HG02678 (cell line): ENCODE data around the gene VPS45.
A peak's percentile ranks its signal among the peaks of the same experiment; 100 is the strongest.
"Not testable (repeated sequence)": the region's sequence is repeated elsewhere in the genome, so short reads cannot be mapped to it uniquely, and the experiment has no call there.

Source experiments
- ATAC-seq: cut with Tn5 transposase; IDR thresholded peaks from one replicate; pipeline ENCODE4 v1.9.1; 2021; ENCODE audit warnings: mild to moderate bottlenecking, moderate library complexity; ENCODE audit not compliant: unreplicated experiment

The VPS45 gene

DNA sequence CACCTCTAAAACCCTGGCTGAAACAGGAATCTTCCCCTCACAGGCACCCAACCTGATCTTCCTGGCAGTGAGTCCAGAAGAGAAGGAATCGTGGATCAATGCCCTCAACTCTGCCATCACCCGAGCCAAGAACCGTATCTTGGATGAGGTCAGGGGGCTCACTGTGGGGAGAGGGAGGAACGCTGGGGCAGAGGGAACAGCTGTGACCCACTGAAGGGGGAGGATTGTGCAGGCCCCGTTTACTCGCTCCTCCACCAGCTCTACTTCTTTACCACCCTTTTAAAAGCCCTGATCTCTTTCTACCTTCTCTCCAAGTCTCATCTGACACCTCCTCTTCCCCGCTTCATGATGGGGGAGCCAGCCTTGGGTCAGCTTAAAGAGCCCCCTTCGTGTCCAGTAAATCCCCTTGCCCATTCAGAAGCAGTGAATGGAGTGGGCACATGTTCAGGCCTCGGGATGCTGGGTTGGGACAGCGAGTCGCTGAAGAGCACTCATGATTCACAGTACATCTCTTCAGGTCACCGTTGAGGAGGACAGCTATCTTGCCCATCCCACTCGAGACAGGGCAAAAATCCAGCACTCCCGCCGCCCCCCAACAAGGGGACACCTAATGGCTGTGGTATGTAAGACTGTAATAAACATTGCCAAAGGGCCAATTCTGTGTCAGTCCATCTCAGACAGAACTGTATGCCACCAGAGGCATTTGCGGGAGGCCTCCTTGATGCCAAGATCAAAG lies 89.5 kb downstream of the VPS45 start:
- no peak for ATAC-seq

DNA sequence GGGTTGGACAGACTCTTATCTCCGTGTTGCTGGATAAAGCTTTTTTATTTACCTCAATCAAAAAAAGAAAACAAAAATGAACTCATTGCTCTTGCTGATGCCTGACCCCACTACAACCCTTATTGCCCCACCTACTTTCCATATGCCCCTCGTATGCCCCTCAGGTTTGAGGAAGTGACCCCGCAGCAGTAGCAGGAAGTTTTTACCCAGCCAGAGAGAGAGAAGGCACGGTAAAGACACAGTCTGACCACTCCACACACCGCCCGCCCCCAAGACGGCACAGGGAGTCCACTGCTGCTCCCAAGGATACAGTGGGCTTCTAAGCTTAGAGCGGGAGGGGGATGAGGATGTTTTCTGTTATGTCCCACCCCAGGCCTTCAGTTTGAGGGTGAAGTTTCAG lies 92.0 kb downstream of the VPS45 start:
- ATAC-seq, result no peak

DNA sequence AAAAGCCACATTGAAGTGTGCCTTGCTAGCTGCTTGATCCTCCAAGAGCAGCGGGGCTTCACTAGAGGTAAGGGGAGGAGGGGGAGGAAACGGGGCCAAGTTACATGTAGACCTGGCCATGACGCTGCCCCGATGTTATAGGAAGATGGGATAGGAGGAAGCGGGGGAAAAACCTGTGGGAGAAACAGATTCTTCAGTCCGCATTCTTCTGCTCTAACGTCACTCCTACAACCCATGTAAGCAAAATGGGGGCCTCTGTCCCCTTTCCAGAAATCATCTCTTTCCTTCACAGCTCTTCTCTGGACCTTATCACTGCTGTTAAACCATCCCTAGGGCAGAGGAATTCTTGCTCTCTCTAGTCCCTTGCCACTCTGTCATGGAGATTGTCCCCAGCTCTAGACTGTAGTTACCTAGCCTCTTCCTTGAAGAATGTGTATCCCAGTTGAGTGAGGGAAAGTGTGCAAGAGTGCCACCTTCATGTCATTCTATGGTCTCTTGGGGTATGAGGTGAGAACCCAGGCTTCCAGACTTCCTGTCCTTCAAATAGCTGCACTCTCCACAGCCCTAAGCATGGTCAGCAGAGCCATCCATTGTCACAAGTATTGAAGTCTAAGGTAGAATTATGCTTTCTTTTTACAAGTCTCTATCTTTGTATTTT lies 93.5 kb downstream of the VPS45 start:
- ATAC-seq, result no peak

DNA sequence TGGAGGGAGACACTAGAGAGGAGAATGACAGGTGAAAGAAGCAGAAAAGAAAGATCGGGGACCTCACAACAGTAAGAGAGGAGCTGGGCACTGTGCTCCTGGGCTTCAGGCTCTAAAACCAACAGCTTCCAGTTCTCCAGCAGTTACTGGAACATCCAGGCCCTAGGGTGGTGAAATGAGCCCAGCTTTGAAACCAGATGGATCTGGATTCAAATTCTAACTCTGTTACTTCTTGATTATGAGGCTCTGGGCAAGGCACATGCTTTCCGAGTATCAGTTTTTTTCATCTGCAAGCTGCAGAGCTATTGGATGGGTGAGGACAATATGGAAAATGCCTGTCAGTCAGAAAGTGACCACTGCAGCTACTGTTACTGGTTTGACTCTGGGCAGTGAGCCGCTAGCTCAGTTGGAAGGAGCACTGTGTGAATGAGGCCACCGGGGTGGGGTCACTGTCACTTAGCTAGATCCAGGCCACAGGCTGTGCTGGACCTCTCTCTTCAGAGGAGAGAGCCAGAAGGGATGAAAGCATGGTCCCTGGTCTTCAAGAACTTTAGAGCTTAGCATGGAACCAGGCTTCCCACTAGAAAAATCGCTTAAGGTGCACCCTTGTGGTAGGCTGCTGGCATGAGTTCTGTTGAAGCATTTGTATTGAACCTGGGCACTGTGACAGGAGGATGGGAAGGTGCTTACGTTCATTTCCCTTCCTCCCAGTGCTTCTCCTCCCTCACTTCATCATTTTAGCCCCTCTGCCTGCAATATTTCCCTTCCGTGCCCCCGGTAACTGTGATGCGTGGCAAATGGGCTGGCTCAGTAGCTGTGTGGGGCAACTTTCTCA lies 94.4 kb downstream of the VPS45 start:
- ATAC-seq, result no peak

DNA sequence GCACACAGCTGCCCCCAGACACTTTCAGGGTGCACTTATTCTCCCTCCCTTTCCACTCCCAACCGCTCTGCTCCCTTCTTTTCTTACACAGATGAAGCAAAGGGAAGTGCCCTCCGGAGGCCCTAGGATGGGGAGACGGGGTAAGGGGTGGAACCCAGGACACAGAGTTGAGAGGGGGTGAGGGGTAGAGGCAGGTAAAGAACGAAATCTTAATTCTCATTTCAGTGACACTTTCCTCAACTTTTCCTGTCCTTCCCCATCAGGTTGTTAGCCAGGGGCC lies 94.9 kb downstream of the VPS45 start:
- no peak for ATAC-seq

DNA sequence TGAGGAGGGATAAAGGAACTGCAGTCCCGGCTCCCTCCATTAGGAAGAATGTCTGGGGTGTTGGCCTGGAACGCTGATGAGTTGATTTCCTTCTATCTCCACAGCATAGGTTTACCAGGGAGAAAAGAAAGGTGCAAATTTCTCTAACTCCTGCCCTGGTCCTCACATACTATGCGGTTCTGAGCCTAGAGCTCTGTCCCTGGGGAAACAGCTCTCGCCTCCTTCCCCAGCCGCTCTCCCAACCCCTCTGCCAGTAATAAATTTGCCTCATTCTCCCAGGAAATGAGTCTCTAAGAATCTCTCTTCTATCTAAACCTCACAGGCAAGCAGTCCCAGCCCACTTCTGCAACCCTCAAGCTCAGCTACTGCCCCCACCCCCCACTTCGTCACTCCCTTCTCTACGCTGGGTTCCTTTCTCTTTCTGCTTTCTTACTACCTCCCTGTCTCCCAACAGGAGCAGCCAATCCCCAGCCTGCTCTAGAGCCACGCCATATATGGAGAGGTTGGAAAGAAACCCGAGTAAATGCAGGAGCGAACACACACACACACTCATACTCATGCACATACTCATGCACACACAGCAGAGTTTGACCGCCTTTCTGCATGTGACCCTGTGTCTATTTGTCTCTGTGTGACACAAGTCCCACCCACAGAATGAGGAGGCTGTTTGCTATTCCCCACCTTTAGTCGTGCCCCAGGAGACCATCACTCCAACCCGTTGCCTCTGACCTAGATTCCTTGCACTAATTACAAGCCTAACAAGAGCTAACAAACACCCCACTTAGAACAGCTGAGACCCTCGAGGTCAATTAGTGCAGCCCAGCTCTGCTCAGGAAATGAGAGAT lies 95.5 kb downstream of the VPS45 start:
- peak; percentile 36 for ATAC-seq

DNA sequence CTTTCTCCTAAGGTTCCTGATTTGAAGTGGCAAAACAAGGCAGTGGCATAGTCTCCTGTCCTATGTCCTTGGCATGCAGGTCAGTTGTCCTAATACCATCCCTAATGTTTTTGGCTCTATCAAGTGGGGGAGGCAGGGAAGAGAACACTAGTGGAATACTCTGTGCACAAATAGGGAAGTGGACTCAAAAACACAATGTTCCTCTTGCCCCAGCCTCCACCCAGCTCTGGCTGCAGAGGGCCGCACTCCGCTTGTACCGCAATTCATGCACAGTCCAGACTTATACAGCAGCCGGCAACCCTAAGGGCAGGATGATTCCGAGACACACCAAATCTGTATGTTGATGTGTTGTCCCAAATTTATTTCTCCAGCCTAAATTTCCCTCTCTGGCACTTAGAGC lies 96.6 kb downstream of the VPS45 start:
- ATAC-seq, result no peak

DNA sequence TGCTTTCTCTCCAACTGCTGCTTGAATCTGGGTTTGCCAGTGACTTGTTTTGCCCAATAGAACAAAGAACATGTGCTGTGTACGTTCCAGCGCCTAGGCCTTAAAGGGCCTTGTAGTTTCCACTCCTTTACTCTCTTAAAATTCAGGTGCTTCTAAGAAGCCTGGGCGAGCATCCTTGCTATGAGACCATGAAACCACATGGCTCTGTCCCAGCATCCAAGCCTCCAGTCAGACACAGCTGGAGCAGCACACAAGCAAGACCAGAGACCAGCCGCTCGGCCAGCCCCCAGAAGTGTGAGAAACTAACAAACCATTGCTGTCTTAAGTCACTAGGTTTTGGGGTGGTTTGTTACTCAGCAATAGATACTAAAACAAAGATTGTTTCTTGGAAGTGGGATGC lies 97.2 kb downstream of the VPS45 start:
- ATAC-seq, result no peak

DNA sequence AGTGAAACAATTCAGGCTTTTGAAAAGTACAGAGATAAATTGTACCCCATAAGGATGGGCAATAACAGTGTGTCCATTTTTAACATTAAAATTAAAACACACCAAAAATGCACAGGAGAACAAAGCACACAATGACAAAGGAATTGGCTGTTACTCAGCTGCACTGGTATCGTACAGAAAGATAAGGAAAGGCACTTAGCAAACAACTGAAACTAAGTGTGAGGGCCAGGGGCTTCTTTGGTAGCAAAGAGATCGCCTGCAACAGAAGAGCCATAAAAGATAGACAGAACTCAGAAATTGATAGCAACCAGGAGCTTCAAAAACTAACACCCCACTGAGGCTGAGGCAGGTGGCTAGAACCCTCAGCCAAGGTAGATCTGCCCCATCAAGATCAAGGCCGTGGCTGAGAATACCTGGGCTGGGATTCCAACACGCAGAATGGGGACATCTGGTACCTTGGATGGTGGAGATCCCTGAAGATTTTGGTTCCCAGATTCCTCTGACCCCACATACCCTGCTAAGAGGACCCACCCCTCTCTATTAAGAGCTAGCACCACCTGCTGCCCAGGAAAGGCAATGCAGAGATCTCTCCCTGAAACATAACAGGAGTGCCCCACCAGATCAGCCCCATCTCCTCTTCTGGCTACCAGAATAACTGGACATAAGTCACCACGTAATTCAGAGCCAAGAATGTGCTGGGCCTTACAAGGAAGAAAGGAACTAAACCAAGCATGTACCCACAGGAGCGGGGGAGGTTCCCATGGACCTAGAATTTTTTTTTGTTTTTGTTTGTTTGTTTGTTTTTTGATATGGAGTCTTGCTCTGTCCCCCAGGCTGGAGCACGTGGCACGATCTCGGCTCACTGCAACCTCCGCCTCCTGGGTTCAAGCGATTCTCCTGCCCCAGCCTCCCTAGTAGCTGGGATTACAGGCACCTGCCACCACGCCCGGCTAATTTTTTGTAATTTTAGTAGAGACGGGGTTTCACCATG lies 98.3 kb downstream of the VPS45 start:
- ATAC-seq, result no peak

DNA sequence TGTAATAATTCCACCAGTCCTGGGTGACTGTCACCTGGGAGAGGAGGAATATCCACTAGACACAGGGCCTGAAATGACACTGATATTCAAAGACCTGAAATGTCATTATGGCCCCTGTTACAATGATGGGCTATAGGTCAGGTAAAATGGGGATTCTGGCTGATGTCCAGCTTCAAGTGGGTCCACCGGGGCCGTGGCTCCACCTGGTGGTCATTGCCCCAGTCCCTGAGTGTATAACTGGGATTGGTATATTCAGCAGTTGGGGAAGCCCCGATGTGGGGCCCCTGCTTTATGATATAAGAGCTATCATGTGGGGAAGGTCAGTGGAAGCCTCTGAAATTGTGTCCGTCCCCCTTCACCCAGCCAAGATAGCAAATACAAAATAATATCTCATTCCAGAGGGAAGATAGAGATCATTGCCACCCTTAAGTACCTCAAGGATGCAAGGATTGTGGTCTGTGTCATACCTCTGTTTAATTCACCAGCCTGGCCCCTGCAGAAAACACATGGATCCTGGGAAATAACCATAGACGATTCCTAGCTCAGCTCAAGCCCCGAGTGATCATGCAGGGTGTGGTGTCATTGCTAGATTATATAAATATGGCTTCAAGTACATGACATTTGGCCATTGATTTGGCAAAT lies 101.5 kb downstream of the VPS45 start:
- peak; percentile 50 for ATAC-seq

DNA sequence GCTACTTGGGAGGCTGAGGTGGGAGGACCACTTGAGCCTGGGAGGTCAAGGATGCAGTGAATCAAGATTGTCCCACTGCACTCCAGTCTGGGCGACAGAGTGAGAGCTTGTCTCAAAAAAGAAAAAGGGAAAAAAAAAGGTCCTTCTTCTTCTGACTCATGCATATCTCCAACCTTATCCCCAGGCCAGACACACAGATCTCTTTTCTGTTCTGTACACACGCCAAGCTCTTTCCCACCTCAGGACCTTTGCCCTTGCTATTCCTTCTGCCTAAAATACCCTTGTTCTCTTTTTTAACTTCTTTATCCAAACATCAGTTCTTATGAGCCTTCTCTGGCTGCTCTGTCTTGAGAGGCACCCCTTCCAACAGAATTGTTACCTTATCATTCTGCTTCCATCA lies 104.2 kb downstream of the VPS45 start:
- ATAC-seq, result no peak

DNA sequence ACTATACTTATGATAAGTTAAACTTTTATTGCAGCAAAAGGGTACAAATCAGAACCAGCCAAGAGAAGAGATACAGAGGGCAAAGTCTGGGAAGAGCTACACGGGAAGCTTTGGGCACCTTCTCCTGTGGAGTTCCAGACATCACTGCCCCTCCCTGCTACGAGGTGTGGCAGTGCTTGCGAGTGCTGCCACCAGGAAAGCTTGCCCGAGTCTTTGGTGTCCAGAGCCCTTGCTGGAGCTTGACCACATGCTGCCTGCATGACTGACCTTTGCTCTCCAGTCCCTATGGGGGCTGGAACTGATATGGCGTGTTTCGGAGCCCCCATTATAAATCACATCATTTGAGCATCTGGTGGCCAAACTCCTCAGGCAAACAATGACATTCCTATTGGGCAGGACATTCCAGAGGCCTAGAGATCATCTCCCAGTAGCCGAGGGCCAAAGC lies 105.6 kb downstream of the VPS45 start:
- ATAC-seq, result no peak

DNA sequence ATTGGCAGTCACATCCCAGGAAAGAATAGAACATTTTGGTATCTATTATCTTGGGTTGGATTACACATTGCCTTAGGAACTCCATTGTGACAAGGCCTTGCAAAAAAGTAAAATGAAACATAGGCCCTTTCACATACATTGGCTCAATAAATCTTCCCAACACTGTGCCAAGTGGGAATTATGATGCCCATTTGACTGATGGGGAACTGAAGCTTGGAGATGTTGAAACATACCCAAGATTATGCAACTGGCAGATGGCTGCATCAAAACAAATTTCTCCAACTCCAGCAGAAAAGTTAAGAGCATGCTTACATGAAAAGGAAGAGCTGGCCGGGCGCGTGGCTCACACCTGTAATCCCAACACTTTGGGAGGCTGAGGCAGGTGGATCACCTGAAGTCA lies 109.0 kb downstream of the VPS45 start:
- ATAC-seq, result no peak

DNA sequence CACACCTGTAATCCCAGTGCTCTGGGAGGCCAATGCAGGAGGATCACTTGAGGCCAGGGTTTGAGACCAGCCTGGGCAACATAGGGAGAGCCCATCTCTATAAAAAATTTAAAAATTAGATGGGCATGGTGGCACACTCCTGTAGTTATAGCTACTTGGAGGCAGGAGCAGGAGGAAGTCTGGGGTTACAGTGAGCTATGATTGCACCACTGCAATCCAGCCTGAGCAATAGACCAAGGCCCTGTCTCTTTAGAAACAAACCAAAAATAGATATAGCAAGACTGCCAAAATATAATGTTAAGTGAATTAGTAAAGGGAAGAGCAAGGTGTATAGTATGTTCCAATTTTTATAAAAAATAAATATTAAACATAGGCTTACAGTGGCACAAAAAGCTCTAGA lies 111.0 kb downstream of the VPS45 start:
- ATAC-seq, result no peak

DNA sequence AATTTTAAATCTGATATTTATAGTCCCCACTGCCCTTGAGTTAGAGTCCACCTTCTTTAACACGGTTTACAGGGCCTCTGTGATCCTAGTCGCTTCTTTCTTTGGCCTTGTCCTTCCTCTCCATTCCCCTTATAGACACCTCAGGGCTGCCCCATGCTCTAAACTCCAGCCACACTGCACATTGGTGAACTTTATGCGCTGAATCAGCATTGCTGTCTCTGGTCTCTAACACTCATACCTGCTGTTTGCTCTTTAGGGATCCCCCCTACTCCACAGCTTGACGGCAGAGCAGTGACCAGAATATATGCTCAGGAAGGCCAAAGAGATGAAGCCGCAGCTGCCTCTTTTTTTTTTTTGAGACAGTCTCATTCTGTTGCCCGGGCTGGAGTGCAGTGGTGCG lies 112.3 kb downstream of the VPS45 start:
- ATAC-seq, result no peak

DNA sequence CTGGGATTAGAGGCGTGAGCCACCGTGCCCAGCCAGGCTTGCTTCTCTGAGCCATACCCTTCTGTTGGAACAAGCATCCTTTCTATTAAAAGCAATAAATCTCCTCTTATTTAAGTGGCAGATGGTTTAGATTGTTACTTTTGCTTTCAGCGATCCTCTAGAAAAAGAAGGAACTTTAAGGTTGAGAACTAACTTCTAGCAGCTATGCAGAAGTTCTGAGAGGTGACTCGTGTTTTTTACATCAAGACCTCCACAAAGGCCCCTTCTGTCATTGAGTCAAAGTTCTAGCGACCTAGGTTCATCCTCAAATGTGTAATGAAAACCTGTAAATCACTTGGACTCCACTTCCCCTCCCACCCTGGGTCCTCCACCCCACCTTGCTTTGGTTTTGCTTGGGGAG lies 112.9 kb downstream of the VPS45 start:
- no peak for ATAC-seq

DNA sequence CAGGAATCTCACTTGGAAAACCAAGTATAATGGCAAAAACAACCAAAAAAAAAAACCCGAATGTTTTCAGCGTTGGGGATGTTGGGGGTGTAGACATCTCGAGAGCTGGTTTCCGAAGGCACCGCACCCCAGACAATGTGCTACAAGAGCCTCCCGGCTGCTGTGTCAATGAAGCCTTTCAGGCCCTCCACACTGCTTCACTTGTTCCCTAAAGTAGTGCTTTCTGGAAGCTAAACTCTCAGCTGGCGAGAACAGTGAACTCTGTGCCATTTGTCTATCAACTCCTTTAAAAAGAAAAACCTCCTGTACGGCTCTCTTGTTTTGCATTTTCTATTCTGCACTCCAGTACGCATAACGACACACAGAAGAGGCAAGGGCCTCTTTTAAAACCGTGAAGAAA lies 114.7 kb downstream of the VPS45 start:
- ATAC-seq, result no peak

DNA sequence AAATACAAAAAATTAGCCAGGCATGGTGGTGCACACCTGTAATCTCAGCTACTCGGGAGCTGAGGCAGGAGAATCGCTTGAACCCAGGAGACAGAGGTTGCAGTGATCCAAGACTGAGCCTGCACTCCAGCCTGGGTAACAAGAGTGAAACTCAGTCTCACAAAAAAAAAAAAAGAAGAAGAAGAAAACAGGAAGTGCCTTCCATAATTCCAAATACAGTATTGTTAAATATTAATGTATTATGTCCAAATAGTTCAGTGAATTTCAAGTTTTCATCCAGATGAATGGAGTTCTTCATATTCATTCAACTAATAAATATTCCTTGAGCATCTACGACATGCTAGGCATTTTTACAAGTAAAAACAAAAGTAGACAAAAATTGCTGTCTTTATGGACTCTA lies 115.5 kb downstream of the VPS45 start:
- no peak for ATAC-seq

DNA sequence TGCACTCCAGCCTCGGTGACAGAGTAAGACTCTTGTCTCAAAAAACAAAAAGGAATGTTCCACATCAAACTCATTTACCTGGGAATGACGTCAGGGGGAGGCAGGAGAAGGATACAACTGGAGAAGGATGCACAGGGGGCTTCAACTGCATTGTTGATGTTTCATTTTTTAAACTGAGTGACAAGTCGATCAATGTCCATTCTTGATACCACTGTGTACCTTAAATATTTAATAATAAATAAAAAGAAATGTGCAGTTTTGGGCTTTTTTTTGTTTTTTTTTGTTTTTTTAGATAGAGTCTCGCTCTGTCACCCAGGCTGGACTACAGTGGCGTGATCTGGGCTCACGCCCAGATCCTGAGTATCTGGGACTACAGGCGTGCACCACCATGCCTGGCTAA lies 117.9 kb downstream of the VPS45 start:
- ATAC-seq, result no peak

DNA sequence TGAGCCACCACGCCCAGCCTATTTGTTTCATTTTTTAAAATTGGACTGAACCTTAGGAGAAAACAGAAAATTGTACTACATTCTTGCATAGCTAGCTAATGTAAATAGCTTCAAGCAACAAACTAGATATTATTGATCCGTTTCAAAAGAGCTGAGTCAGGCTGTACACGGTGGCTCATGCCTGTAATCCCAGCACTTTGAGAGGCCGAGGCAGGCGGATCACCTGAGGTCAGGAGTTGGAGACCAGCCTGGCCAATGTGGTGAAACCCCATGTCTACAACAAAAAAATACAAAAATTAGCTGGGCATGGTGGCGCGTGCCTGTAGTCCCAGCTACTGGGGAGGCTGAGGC lies 118.8 kb downstream of the VPS45 start:
- not testable (repeated sequence) for ATAC-seq
